GM23338 (cell line): ENCODE measurements around the gene AGBL4. TPM values are rescaled to one million over a fixed set of nuclear protein-coding genes. Genes with fewer than 3 reads are reported as not detected.

Experiments
- ATAC-seq: fragments of 200-7000 bp; cut with Tn5 transposase; 3 replicates; pipeline ENCODE4 v1.9.1; 2020
- DNase-seq: peaks from one replicate; pipeline ENCODE4 v3.0.0-alpha.2; 2015; ENCODE audit warnings: low spot score
- H2AFZ ChIP-seq: fragments of 200-600 bp; sonication (generic); 2 replicates; pipeline ENCODE4 v1.8.0; 2016; ENCODE audit warnings: antibody characterized with exemption, mild to moderate bottlenecking, moderate library complexity
- H3F3A ChIP-seq: fragments of 200-600 bp; sonication (generic); replicated peaks from 2 replicates; pipeline ENCODE4 v1.8.0; 2017; ENCODE audit warnings: antibody characterized with exemption, mixed run types, low read depth
- H3K27ac ChIP-seq: fragments of 200-600 bp; sonication (generic); 2 replicates; pipeline ENCODE4 v1.6.1; 2016; ENCODE audit warnings: low read depth
- H3K27me3 ChIP-seq: fragments of 200-600 bp; sonication (generic); 2 replicates; pipeline ENCODE4 v1.8.0; 2016; ENCODE audit warnings: mild to moderate bottlenecking, mixed run types, moderate library complexity; ENCODE audit not compliant: insufficient read depth
- H3K36me3 ChIP-seq: fragments of 200-600 bp; sonication (generic); 2 replicates; pipeline ENCODE4 v1.8.0; 2016; ENCODE audit warnings: mild to moderate bottlenecking; ENCODE audit not compliant: insufficient read depth
- H3K4me1 ChIP-seq: fragments of 200-600 bp; sonication (generic); 2 replicates; pipeline ENCODE4 v1.8.0; 2016; ENCODE audit warnings: mild to moderate bottlenecking, moderate library complexity; ENCODE audit not compliant: insufficient read depth
- H3K4me2 ChIP-seq: fragments of 200-600 bp; sonication (generic); 2 replicates; pipeline ENCODE4 v1.7.1; 2017; ENCODE audit warnings: mixed run types
- H3K4me3 ChIP-seq: fragments of 200-600 bp; sonication (generic); 2 replicates; pipeline ENCODE4 v1.6.1; 2016; ENCODE audit warnings: mixed run types
- H3K79me2 ChIP-seq: fragments of 200-600 bp; sonication (generic); replicated peaks from 2 replicates; pipeline ENCODE4 v1.8.0; 2017; ENCODE audit warnings: mild to moderate bottlenecking; ENCODE audit not compliant: insufficient read depth
- H3K9me2 ChIP-seq: fragments of 200-600 bp; sonication (generic); 2 replicates; pipeline ENCODE4 v1.8.0; 2017; ENCODE audit not compliant: insufficient read depth
- H4K20me1 ChIP-seq: fragments of 200-600 bp; sonication (generic); replicated peaks from 2 replicates; pipeline ENCODE4 v1.8.0; 2017; ENCODE audit warnings: mild to moderate bottlenecking; ENCODE audit not compliant: insufficient read depth
- H3K27ac Mint-ChIP-seq: 2 replicates; pipeline ENCODE4 v1.8.0; 2020; ENCODE audit warnings: inconsistent platforms, mild to moderate bottlenecking, moderate library complexity, mixed read lengths
- H3K27me3 Mint-ChIP-seq: 3 replicates; pipeline ENCODE4 v1.8.0; 2022; ENCODE audit warnings: low read depth, mild to moderate bottlenecking, moderate library complexity, mixed read lengths, inconsistent platforms; ENCODE audit not compliant: insufficient read depth, poor library complexity
- H3K36me3 Mint-ChIP-seq: 3 replicates; pipeline ENCODE4 v1.8.0; 2021; ENCODE audit warnings: low read depth, mild to moderate bottlenecking, inconsistent platforms, moderate library complexity, mixed read lengths
- H3K4me1 Mint-ChIP-seq: 3 replicates; pipeline ENCODE4 v1.8.0; 2020; ENCODE audit warnings: mild to moderate bottlenecking, inconsistent platforms, mixed read lengths
- H3K4me3 Mint-ChIP-seq: 3 replicates; pipeline ENCODE4 v1.8.0; 2021; ENCODE audit warnings: moderate library complexity, mild to moderate bottlenecking, inconsistent platforms, mixed read lengths
- H3K9me3 Mint-ChIP-seq: 3 replicates; pipeline ENCODE4 v1.8.0; 2020; ENCODE audit warnings: moderate library complexity, mild to moderate bottlenecking, inconsistent platforms, mixed read lengths
- EZH2 ChIP-seq: fragments of 200-600 bp; sonication (generic); IDR thresholded peaks from one replicate; pipeline ENCODE4 v1.8.0; 2017; ENCODE audit warnings: antibody characterized with exemption, mild to moderate bottlenecking, low read depth; ENCODE audit not compliant: unreplicated experiment
- NANOG ChIP-seq: IDR thresholded peaks from 2 replicates; pipeline ENCODE4 v1.6.1; 2016; ENCODE audit warnings: antibody characterized with exemption, borderline replicate concordance
- POLR2AphosphoS5 ChIP-seq: IDR thresholded peaks from 2 replicates; pipeline ENCODE4 v1.6.1; 2016; ENCODE audit warnings: antibody characterized with exemption, low read depth
- REST ChIP-seq: IDR thresholded peaks from one replicate; pipeline ENCODE4 v1.6.1; 2018; ENCODE audit warnings: antibody characterized with exemption; ENCODE audit not compliant: unreplicated experiment
- STAT1 ChIP-seq: IDR thresholded peaks from one replicate; pipeline ENCODE4 v1.6.1; 2016; ENCODE audit warnings: antibody characterized with exemption; ENCODE audit not compliant: unreplicated experiment
- ZNF114 ChIP-seq: fragments of 250-450 bp; sonication (Bioruptor Pico); IDR thresholded peaks from 2 replicates; pipeline ENCODE4 v1.5.0; 2020; ENCODE audit warnings: mild to moderate bottlenecking, moderate library complexity
- ZNF331 ChIP-seq: fragments of 250-450 bp; sonication (Bioruptor Pico); IDR thresholded peaks from 2 replicates; pipeline ENCODE4 v1.5.0; 2020; ENCODE audit warnings: low read depth, mild to moderate bottlenecking, moderate library complexity
- polyA plus RNA-seq: library from polyadenylated mRNA; unstranded; fragments of >200 nt; fragmentation: Nextera tagmentation; extraction: Ambion mirVana; gene quantifications from 2 replicates; pipeline ENCODE4 v1.2.1, GENCODE V29; 2016
- total RNA-seq: library from RNA; depleted of rRNA; stranded (reverse); fragments of >200 nt; shearing (Covaris generic); gene quantifications from 2 replicates; pipeline ENCODE4 v1.2.3, GENCODE V29; 2014
- TF ChIP-seq, protein P1 (sequence below): IDR thresholded peaks from 2 replicates; pipeline ENCODE4 v1.6.1; 2016; ENCODE audit warnings: antibody characterized with exemption
- TF ChIP-seq, protein P2 (sequence below): fragments of 250-450 bp; sonication (Bioruptor Pico); IDR thresholded peaks from 2 replicates; pipeline ENCODE4 v1.5.0; 2020; ENCODE audit warnings: mild to moderate bottlenecking, moderate library complexity

AGBL4 gene
- total and polyA plus RNA-seq, 2 experiments from 2014 or later, result 0.91 to 1.5 TPM

DNA sequence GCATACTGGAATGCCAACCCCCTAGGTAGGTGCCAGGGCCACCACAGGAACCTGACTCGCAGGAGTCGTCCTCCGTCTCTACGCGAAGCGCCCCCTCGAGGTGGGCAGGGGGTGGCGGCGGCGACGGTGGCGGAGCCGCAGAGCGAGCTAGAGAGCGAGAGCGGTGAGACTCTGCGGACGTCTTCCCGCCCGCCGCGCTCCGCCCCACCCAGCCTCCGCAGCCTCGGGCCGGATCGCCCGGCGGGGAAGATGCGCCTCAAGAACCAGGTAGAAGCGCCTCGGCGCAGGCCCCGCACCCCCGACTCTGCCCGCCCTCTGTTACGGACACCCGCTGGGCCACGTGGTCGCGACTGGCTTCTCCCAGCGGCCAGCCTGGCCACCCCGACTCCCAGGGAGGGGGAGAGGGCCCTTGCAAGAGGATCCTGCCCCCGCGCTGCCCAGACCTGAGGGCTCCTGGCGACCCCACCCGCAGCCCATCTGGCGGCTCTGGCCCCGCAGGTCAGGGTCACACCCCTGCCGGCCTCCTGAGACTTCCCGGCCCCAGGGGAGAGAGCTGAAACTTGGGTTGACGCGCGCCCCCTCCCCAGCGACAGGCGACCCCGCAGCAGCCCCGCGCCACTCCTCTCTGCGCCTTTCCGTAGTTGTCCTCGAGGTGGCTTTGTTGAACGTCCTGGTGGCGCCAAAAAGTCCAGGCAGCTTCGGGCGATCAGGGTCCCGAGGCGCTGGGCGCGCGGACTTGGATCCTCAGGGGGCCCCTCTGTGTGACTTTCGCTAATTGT lies 24.4 kb upstream of the AGBL4 start (continued):
- no peak for TF ChIP-seq REST
- no peak for TF ChIP-seq NANOG

- no peaks in the 10 kb centered on the region for H3K4me1 Mint-ChIP-seq
- no peaks in the 10 kb centered on the region; the same call in 2 of the 3 replicates for H3K36me3 Mint-ChIP-seq
- no peak for ATAC-seq
- no peaks in the 10 kb centered on the region for H3K36me3 ChIP-seq
- no peak overlapping the region for H3K27ac Mint-ChIP-seq
- DNase-seq, result no peak
- no peak overlapping the region for H3K27ac ChIP-seq
- no peaks in the 10 kb centered on the region for H3F3A ChIP-seq
- H3K4me2 ChIP-seq, result no peak overlapping the region
- H4K20me1 ChIP-seq, result no peaks in the 10 kb centered on the region
- no peaks in the 10 kb centered on the region for H3K9me2 ChIP-seq
- peaks cover 20% of the 10 kb centered on the region; the same call in 2 of the 3 replicates for H3K9me3 Mint-ChIP-seq
- H3K79me2 ChIP-seq, result no peaks in the 10 kb centered on the region
- peaks cover 4% of the 10 kb centered on the region for H3K27me3 Mint-ChIP-seq
- H3K27me3 ChIP-seq, result no peaks in the 10 kb centered on the region
- H3K4me1 ChIP-seq, result no peaks in the 10 kb centered on the region
- no peak overlapping the region for H3K4me3 ChIP-seq
- no peak overlapping the region for H2AFZ ChIP-seq
- no peak overlapping the region for H3K4me3 Mint-ChIP-seq
- TF ChIP-seq NANOG (no peak), POLR2AphosphoS5 (no peak), STAT1 (no peak), ZNF331 (no peak), ZNF114 (no peak), EZH2 (no peak), REST (no peak)
- TF ChIP-seq, protein P1, sequence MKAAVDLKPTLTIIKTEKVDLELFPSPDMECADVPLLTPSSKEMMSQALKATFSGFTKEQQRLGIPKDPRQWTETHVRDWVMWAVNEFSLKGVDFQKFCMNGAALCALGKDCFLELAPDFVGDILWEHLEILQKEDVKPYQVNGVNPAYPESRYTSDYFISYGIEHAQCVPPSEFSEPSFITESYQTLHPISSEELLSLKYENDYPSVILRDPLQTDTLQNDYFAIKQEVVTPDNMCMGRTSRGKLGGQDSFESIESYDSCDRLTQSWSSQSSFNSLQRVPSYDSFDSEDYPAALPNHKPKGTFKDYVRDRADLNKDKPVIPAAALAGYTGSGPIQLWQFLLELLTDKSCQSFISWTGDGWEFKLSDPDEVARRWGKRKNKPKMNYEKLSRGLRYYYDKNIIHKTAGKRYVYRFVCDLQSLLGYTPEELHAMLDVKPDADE, result no peak
- TF ChIP-seq, protein P2, sequence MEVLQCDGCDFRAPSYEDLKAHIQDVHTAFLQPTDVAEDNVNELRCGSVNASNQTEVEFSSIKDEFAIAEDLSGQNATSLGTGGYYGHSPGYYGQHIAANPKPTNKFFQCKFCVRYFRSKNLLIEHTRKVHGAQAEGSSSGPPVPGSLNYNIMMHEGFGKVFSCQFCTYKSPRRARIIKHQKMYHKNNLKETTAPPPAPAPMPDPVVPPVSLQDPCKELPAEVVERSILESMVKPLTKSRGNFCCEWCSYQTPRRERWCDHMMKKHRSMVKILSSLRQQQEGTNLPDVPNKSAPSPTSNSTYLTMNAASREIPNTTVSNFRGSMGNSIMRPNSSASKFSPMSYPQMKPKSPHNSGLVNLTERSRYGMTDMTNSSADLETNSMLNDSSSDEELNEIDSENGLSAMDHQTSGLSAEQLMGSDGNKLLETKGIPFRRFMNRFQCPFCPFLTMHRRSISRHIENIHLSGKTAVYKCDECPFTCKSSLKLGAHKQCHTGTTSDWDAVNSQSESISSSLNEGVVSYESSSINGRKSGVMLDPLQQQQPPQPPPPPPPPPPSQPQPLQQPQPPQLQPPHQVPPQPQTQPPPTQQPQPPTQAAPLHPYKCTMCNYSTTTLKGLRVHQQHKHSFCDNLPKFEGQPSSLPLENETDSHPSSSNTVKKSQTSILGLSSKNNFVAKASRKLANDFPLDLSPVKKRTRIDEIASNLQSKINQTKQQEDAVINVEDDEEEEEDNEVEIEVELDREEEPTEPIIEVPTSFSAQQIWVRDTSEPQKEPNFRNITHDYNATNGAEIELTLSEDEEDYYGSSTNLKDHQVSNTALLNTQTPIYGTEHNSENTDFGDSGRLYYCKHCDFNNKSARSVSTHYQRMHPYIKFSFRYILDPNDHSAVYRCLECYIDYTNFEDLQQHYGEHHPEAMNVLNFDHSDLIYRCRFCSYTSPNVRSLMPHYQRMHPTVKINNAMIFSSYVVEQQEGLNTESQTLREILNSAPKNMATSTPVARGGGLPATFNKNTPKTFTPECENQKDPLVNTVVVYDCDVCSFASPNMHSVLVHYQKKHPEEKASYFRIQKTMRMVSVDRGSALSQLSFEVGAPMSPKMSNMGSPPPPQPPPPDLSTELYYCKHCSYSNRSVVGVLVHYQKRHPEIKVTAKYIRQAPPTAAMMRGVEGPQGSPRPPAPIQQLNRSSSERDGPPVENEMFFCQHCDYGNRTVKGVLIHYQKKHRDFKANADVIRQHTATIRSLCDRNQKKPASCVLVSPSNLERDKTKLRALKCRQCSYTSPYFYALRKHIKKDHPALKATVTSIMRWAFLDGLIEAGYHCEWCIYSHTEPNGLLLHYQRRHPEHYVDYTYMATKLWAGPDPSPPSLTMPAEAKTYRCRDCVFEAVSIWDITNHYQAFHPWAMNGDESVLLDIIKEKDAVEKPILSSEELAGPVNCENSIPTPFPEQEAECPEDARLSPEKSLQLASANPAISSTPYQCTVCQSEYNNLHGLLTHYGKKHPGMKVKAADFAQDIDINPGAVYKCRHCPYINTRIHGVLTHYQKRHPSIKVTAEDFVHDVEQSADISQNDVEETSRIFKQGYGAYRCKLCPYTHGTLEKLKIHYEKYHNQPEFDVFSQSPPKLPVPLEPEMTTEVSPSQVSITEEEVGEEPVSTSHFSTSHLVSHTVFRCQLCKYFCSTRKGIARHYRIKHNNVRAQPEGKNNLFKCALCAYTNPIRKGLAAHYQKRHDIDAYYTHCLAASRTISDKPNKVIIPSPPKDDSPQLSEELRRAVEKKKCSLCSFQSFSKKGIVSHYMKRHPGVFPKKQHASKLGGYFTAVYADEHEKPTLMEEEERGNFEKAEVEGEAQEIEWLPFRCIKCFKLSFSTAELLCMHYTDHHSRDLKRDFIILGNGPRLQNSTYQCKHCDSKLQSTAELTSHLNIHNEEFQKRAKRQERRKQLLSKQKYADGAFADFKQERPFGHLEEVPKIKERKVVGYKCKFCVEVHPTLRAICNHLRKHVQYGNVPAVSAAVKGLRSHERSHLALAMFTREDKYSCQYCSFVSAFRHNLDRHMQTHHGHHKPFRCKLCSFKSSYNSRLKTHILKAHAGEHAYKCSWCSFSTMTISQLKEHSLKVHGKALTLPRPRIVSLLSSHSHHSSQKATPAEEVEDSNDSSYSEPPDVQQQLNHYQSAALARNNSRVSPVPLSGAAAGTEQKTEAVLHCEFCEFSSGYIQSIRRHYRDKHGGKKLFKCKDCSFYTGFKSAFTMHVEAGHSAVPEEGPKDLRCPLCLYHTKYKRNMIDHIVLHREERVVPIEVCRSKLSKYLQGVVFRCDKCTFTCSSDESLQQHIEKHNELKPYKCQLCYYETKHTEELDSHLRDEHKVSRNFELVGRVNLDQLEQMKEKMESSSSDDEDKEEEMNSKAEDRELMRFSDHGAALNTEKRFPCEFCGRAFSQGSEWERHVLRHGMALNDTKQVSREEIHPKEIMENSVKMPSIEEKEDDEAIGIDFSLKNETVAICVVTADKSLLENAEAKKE (CRISPR knock-in tag), result no peak
Observed at GRCh38 chr1:50038237-50038809, 14.6 kb upstream of the AGBL4 start.
